Upper lobe of left lung (tissue), 6 donors: ENCODE measurements around the gene MYOM3. TPM values are rescaled to one million over a fixed set of nuclear protein-coding genes. Genes with fewer than 3 reads are reported as not detected.

ENCODE experiments used
- ATAC-seq, 2 donors: fragments of 200-7000 bp; cut with Tn5 transposase; one replicate each; pipeline ENCODE4 v1.9.1; 2022; ENCODE audit warnings: mild to moderate bottlenecking in 2 of 2, moderate library complexity in 2 of 2; ENCODE audit not compliant: low FRiP score in 2 of 2
- DNase-seq, 2 donors: peaks; one replicate each; pipeline ENCODE4 v3.0.0-alpha.2; 2019 to 2020
- H3K27ac ChIP-seq, 4 donors: fragments of 200-600 bp; sonication (generic); one replicate each; pipeline ENCODE4 v1.5.1; 2016 to 2019
- H3K27me3 ChIP-seq, 4 donors: fragments of 200-600 bp; sonication (generic); one replicate each; pipeline ENCODE4 v1.5.1; 2017 to 2019
- H3K36me3 ChIP-seq, 4 donors: fragments of 200-600 bp; sonication (generic); one replicate each; pipeline ENCODE4 v1.5.1; 2016 to 2019
- H3K4me1 ChIP-seq, 4 donors: fragments of 200-600 bp; sonication (generic); one replicate each; pipeline ENCODE4 v1.5.1; 2018 to 2019
- H3K4me3 ChIP-seq, 4 donors: fragments of 200-600 bp; sonication (generic); one replicate each; pipeline ENCODE4 v1.5.1; 2017 to 2019; ENCODE audit warnings: mild to moderate bottlenecking in 2 of 4, moderate library complexity in 1 of 4
- H3K9me3 ChIP-seq, 4 donors: fragments of 200-600 bp; sonication (generic); one replicate each; pipeline ENCODE4 v1.5.1; 2018 to 2019
- EP300 ChIP-seq, 4 donors: sonication (generic); formaldehyde crosslinking; IDR thresholded peaks; one replicate each; pipeline ENCODE4 v1.5.1; 2017; ENCODE audit warnings: antibody characterized with exemption in 4 of 4, control low read depth in 2 of 4
- POLR2A ChIP-seq, 4 donors: fragments of 450-650 bp; IDR thresholded peaks; one replicate each; pipeline ENCODE4 v1.5.1; 2016 to 2017; ENCODE audit warnings: antibody characterized with exemption in 4 of 4, mild to moderate bottlenecking in 2 of 4
- POLR2AphosphoS5 ChIP-seq, 2 donors: sonication (generic); formaldehyde crosslinking; IDR thresholded peaks; one replicate each; pipeline ENCODE4 v1.5.1; 2017; ENCODE audit warnings: antibody characterized with exemption in 2 of 2
- WGBS, 2 donors: methylation state at CpG; one replicate each; pipeline ENCODE4 v1.1.5; 2017 to 2018; 5-methylcytosine and 5-hydroxymethylcytosine counted together
- total RNA-seq, 6 donors: library from RNA; depleted of rRNA in 4 of 6; stranded (reverse); fragments of >200 nt in 4 of 6; gene quantifications; one replicate each; pipeline versions ENCODE4 v1.1.0 to v1.2.1, GENCODE V29; 2016 to 2021
- TF ChIP-seq, protein P1 (sequence below), 6 experiments: fragments of 450-650 bp in 4 of 6; fragments of 200-600 bp in 2 of 6; sonication (generic) in 2 of 6; IDR thresholded peaks; one replicate each; pipeline ENCODE4 v1.5.1; 2016 to 2019; ENCODE audit warnings: antibody characterized with exemption in 6 of 6
- donor health status: DM: no; HTN: no; CAD: no; lungs with moderate emphysema.
- donor health status: DM: no; HTN: yes; CAD: no; lungs with severe emphysema.

MYOM3 gene
- total RNA-seq, 6 donors from 2014 or later = 0.11 to 0.20 (median 0.15) TPM; not detected in 3

- no peak for TF ChIP-seq EP300 (IDR thresholded peaks at IDR 0.05)
- TF ChIP-seq POLR2AphosphoS5 (IDR thresholded peaks at IDR 0.05) = no peak
- no peak for TF ChIP-seq POLR2A (IDR thresholded peaks at IDR 0.05)
- TF ChIP-seq, protein P1, sequence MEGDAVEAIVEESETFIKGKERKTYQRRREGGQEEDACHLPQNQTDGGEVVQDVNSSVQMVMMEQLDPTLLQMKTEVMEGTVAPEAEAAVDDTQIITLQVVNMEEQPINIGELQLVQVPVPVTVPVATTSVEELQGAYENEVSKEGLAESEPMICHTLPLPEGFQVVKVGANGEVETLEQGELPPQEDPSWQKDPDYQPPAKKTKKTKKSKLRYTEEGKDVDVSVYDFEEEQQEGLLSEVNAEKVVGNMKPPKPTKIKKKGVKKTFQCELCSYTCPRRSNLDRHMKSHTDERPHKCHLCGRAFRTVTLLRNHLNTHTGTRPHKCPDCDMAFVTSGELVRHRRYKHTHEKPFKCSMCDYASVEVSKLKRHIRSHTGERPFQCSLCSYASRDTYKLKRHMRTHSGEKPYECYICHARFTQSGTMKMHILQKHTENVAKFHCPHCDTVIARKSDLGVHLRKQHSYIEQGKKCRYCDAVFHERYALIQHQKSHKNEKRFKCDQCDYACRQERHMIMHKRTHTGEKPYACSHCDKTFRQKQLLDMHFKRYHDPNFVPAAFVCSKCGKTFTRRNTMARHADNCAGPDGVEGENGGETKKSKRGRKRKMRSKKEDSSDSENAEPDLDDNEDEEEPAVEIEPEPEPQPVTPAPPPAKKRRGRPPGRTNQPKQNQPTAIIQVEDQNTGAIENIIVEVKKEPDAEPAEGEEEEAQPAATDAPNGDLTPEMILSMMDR (IDR thresholded peaks at IDR 0.05) = no peak
- 96% methylated on average over 16 of the region's 16 CpGs for WGBS, 2 donors
- no peak for ATAC-seq
- H3K27me3 ChIP-seq = no peaks in the 10 kb centered on the region
- H3K36me3 ChIP-seq = no peaks in the 10 kb centered on the region
- no peak overlapping the region for H3K27ac ChIP-seq
- peaks cover 0 to 6% (median 0%) of the 10 kb centered on the region in 4 donors for H3K4me1 ChIP-seq
- H3K4me3 ChIP-seq = no peak overlapping the region
- no peaks in the 10 kb centered on the region for H3K9me3 ChIP-seq
- DNase-seq = peak in 1 of 2 donors; percentile 61
Observed at GRCh38 chr1:24086466-24086865, 25.5 kb downstream of the MYOM3 start.

DNA sequence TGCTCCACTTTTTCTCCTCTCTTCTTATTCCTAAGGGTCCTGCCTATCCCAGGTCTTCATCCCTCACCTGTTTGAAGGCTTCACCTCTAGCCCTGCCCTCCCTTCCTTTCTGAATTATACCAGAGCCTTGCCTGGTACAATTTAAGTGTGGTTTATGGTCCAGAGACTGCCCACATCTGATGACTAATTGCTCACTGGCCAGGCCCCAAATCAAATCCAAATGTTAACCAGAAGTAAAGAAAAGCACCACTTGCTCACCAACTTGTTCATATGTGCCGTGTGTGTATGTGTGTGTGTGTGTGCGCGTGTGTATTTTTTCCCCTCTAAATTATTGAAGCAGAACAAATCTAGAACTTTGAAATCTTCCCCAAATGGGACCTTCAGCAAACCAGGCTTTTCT lies 26.4 kb downstream of the MYOM3 start:
- TF ChIP-seq EP300 (IDR thresholded peaks at IDR 0.05) (no peak), POLR2AphosphoS5 (IDR thresholded peaks at IDR 0.05) (no peak), POLR2A (IDR thresholded peaks at IDR 0.05) (no peak)
- TF ChIP-seq, protein P1 (IDR thresholded peaks at IDR 0.05) = no peak
- 79 to 81% methylated on average over 3 of the region's 3 CpGs for WGBS, 2 donors
- no peak for ATAC-seq

DNA sequence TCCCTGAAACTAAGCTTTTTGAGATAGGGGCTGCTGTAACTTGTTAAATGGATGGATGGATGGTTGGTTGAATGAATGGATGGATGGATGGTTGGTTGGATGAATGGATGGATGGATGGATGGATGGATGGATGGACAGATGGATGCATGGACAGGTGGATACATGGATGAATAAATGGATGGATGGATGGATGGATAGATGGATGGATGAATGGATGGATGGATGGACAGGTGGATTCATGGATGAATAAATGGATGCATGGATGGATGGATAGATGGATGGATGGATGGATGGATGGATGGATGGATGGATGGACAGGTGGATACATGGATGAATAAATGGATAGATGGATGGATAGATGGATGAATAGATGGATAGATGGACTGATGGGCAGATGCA lies 26.9 kb downstream of the MYOM3 start:
- peaks cover 0 to 4% (median 0%) of the 10 kb centered on the region in 4 donors for H3K4me1 ChIP-seq
- no peaks in the 10 kb centered on the region for H3K36me3 ChIP-seq
- H3K27me3 ChIP-seq = no peaks in the 10 kb centered on the region
- ATAC-seq (no peak), DNase-seq (no peak)
- no peak overlapping the region for H3K4me3 ChIP-seq
- no peak for TF ChIP-seq EP300 (IDR thresholded peaks at IDR 0.05)
- no peak for TF ChIP-seq POLR2A (IDR thresholded peaks at IDR 0.05)
- no peak overlapping the region for H3K27ac ChIP-seq
- H3K9me3 ChIP-seq = no peaks in the 10 kb centered on the region

More for the DNA sequence above, 26.4 kb downstream of the MYOM3 start:
- no peaks in the 10 kb centered on the region for H3K27me3 ChIP-seq
- H3K4me1 ChIP-seq = peaks cover 0 to 6% (median 0%) of the 10 kb centered on the region in 4 donors
- no peak for DNase-seq
- H3K36me3 ChIP-seq = no peaks in the 10 kb centered on the region
- no peak overlapping the region for H3K4me3 ChIP-seq
- no peaks in the 10 kb centered on the region for H3K9me3 ChIP-seq
- H3K27ac ChIP-seq = no peak overlapping the region

GRCh38 chr1:24084050-24084449 lies 27.9 kb downstream of the MYOM3 start:
- DNase-seq (no peak), ATAC-seq (no peak)
- no peak overlapping the region for H3K4me3 ChIP-seq
- H3K27me3 ChIP-seq = no peaks in the 10 kb centered on the region
- no peaks in the 10 kb centered on the region for H3K9me3 ChIP-seq
- no peaks in the 10 kb centered on the region for H3K4me1 ChIP-seq
- 64 to 72% methylated on average over 7 of the region's 7 CpGs for WGBS, 2 donors
- no peak overlapping the region for H3K27ac ChIP-seq
- no peak for TF ChIP-seq POLR2A (IDR thresholded peaks at IDR 0.05)
- TF ChIP-seq, protein P1 (IDR thresholded peaks at IDR 0.05) = no peak
- TF ChIP-seq EP300 (IDR thresholded peaks at IDR 0.05) = no peak
- TF ChIP-seq POLR2AphosphoS5 (IDR thresholded peaks at IDR 0.05) = no peak
- H3K36me3 ChIP-seq = no peaks in the 10 kb centered on the region

DNA sequence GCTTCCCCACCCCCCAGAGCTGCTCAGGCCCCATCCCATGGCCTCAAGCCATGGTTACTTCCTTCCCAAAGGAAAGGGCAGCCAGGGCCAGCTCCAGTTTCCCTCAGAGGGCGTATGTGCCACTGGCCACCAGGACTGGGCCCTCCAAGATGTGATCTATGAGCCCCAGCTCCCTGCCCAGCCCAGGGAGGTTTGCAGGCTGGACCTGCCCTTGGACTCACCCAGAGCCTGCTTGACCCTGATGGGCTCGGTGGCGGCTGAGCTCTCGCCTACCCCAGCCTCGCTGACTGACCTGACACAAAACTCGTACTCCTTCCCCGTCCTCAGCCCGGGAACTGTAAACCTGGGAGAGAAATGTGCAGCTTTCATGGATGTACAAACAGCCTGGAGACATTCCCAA lies 29.6 kb downstream of the MYOM3 start:
- DNase-seq = no peak
- WGBS, 2 donors = 82 to 90% methylated on average over 4 to 8 of the region's 8 CpGs
- TF ChIP-seq, protein P1 (IDR thresholded peaks at IDR 0.05) = no peak
- TF ChIP-seq EP300 (IDR thresholded peaks at IDR 0.05) (no peak), POLR2AphosphoS5 (IDR thresholded peaks at IDR 0.05) (no peak), POLR2A (IDR thresholded peaks at IDR 0.05) (no peak)

More for the DNA sequence above, 29.6 kb downstream of the MYOM3 start:
- no peaks in the 10 kb centered on the region for H3K27me3 ChIP-seq
- H3K4me1 ChIP-seq = no peaks in the 10 kb centered on the region
- no peak for ATAC-seq
- no peak overlapping the region for H3K4me3 ChIP-seq
- H3K27ac ChIP-seq = no peak overlapping the region
- no peaks in the 10 kb centered on the region for H3K9me3 ChIP-seq
- no peaks in the 10 kb centered on the region for H3K36me3 ChIP-seq
